Astrocyte (in vitro differentiated cells and primary cell): ENCODE results near the gene CACNB2. TPM values are rescaled to one million over a fixed set of nuclear protein-coding genes. Genes with fewer than 3 reads are reported as not detected.

Experiments
- DNase-seq: peaks from one replicate; pipeline ENCODE4 v3.0.0-alpha.2; 2010; ENCODE audit warnings: low read depth
- FAIRE-seq: peaks from 2 replicates; lab custom pipeline; 2011; peaks lifted over from hg19 to GRCh38; lab: Jason Lieb, UNC
- H2AFZ ChIP-seq: 2 replicates; pipeline ENCODE4 v1.6.0; 2012; ENCODE audit warnings: low read depth, low read length, inconsistent platforms
- H3K27ac ChIP-seq: 2 replicates; pipeline ENCODE4 v1.5.1; 2011; ENCODE audit warnings: low read depth, low read length, inconsistent platforms
- H3K27me3 ChIP-seq: 2 replicates; pipeline ENCODE4 v1.6.0; 2011; ENCODE audit warnings: low read length, inconsistent platforms; ENCODE audit not compliant: insufficient read depth
- H3K36me3 ChIP-seq: 2 replicates; pipeline ENCODE4 v1.5.1; 2011; ENCODE audit warnings: low read length, inconsistent platforms; ENCODE audit not compliant: insufficient read depth
- H3K4me1 ChIP-seq: 2 replicates; pipeline ENCODE4 v1.5.1; 2011; ENCODE audit warnings: low read length, inconsistent platforms; ENCODE audit not compliant: insufficient read depth
- H3K4me2 ChIP-seq: 2 replicates; pipeline ENCODE4 v1.6.0; 2012; ENCODE audit warnings: low read length, inconsistent platforms
- H3K4me3 ChIP-seq: 2 replicates; pipeline ENCODE4 v1.5.1; 2011; ENCODE audit warnings: low read depth, mild to moderate bottlenecking, low read length, inconsistent platforms; ENCODE audit not compliant: insufficient read depth
- H3K79me2 ChIP-seq: 2 replicates; pipeline ENCODE4 v1.6.0; 2012; ENCODE audit warnings: mild to moderate bottlenecking, low read length, inconsistent platforms; ENCODE audit not compliant: insufficient read depth
- H3K9ac ChIP-seq: 2 replicates; pipeline ENCODE4 v1.6.0; 2012; ENCODE audit warnings: mild to moderate bottlenecking, low read length, inconsistent platforms
- H3K9me3 ChIP-seq: 2 replicates; pipeline ENCODE4 v1.5.1; 2012; ENCODE audit warnings: low read depth, mild to moderate bottlenecking, low read length, inconsistent platforms; ENCODE audit not compliant: insufficient read depth
- H4K20me1 ChIP-seq: 2 replicates; pipeline ENCODE4 v1.6.0; 2012; ENCODE audit warnings: low read length, inconsistent platforms; ENCODE audit not compliant: insufficient read depth
- H3K27ac Mint-ChIP-seq: one replicate; pipeline ENCODE4 v1.8.0; 2021; ENCODE audit warnings: mild to moderate bottlenecking, mixed read lengths; ENCODE audit not compliant: unreplicated experiment
- H3K27me3 Mint-ChIP-seq: one replicate; pipeline ENCODE4 v1.8.0; 2021; ENCODE audit warnings: low read depth, mixed read lengths; ENCODE audit not compliant: unreplicated experiment
- H3K36me3 Mint-ChIP-seq: one replicate; pipeline ENCODE4 v1.8.0; 2021; ENCODE audit warnings: low read depth, mixed read lengths; ENCODE audit not compliant: unreplicated experiment
- H3K4me1 Mint-ChIP-seq: one replicate; pipeline ENCODE4 v1.8.0; 2021; ENCODE audit warnings: low read depth, mixed read lengths; ENCODE audit not compliant: unreplicated experiment
- H3K4me3 Mint-ChIP-seq: one replicate; pipeline ENCODE4 v1.8.0; 2021; ENCODE audit warnings: mild to moderate bottlenecking, moderate library complexity, mixed read lengths; ENCODE audit not compliant: unreplicated experiment
- H3K9me3 Mint-ChIP-seq: one replicate; pipeline ENCODE4 v1.8.0; 2021; ENCODE audit warnings: mild to moderate bottlenecking, mixed read lengths; ENCODE audit not compliant: unreplicated experiment
- CTCF ChIP-seq: IDR thresholded peaks from 2 replicates; pipeline ENCODE4 v1.5.1; 2011; ENCODE audit warnings: low read depth, mild to moderate bottlenecking, inconsistent platforms, low read length, moderate library complexity; ENCODE audit not compliant: insufficient read depth
- EZH2 ChIP-seq: IDR thresholded peaks from 2 replicates; pipeline ENCODE4 v1.6.1; 2012; ENCODE audit warnings: mild to moderate bottlenecking, low read length, inconsistent platforms; ENCODE audit not compliant: insufficient read depth
- total RNA-seq: library from RNA; stranded (reverse); gene quantifications from 2 replicates; pipeline ENCODE4 v1.2.1, GENCODE V29; 2021

The CACNB2 gene
- total RNA-seq, 1 donor from 2014 or later = 0.66 TPM

DNA sequence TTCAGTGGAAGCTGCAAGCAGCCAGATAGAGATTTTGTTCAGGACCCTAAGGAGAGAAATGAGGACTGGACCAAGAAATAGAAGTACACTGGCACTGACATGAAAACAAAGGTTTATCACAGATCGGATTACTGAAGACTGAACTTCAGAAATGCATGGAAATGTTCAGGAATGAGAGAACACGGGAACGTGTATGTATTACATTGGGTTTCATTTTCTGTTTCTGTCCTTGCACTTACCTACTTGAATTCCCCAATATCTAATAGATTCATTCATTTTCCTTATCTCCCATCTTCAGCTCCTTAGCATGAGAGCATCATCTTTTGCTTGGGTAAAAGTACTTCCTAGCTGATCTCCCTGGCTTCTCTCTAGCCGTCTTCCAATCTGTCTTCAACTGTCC, 114.5 kb downstream of the CACNB2 start:
- H3K36me3 Mint-ChIP-seq = no peaks in the 10 kb centered on the region
- no peaks in the 10 kb centered on the region for H3K4me1 Mint-ChIP-seq
- Histone ChIP-seq H3K36me3 (no peaks in the 10 kb centered on the region), H2AFZ (no peak overlapping the region), H3K4me3 (no peak overlapping the region), H4K20me1 (no peaks in the 10 kb centered on the region), H3K4me1 (no peaks in the 10 kb centered on the region), H3K9me3 (no peaks in the 10 kb centered on the region), H3K9ac (no peak overlapping the region), H3K4me2 (no peak overlapping the region), H3K27ac (no peak overlapping the region), H3K27me3 (no peaks in the 10 kb centered on the region), H3K79me2 (no peaks in the 10 kb centered on the region)
- no peak overlapping the region for H3K27ac Mint-ChIP-seq
- no peak overlapping the region for H3K4me3 Mint-ChIP-seq
- FAIRE-seq = no peak
- TF ChIP-seq CTCF (no peak), EZH2 (no peak)
- H3K9me3 Mint-ChIP-seq = no peaks in the 10 kb centered on the region
- no peaks in the 10 kb centered on the region for H3K27me3 Mint-ChIP-seq
- DNase-seq = no peak

DNA sequence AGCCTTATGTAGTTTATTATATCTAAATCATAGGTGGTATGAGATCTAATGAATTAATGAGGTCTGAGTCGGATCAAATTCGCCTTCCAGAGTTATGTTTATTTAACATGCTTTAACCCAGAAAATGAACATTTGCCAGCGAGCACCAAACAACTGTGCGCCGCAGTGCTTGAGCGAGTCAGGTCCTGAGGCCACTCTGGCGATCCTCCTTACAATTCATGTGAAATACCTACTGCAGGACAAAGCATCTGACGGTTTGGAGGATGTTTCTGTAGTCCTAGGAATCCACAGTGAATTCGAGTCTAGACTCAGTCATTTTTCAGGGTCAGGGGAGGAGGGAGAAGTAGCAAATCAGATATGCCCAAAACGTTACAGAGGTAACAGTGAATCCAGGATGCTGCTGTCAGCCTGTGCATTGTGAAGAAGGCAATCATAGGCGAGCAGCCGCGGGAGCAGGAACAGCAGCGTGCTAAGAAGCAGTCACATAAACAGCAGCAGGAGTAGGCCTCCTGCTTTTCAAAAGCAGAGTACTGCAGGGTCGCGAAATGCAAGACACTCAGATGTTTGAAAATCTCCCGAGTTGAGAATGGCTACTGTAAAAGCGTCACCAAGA, 120.2 kb downstream of the CACNB2 start:
- Histone ChIP-seq H3K4me3 (no peak overlapping the region), H4K20me1 (no peaks in the 10 kb centered on the region), H3K9me3 (no peaks in the 10 kb centered on the region), H3K27ac (no peak overlapping the region), H3K36me3 (no peaks in the 10 kb centered on the region), H3K27me3 (no peaks in the 10 kb centered on the region), H3K79me2 (no peaks in the 10 kb centered on the region), H3K4me2 (peak overlapping the region; percentile 30), H2AFZ (peak overlapping the region; percentile 57), H3K4me1 (no peaks in the 10 kb centered on the region), H3K9ac (no peak overlapping the region)
- Mint-ChIP-seq H3K27ac (no peak overlapping the region), H3K4me3 (no peak overlapping the region), H3K4me1 (no peaks in the 10 kb centered on the region), H3K9me3 (no peaks in the 10 kb centered on the region), H3K27me3 (no peaks in the 10 kb centered on the region), H3K36me3 (no peaks in the 10 kb centered on the region)
- TF ChIP-seq CTCF (no peak), EZH2 (no peak)
- no peak for DNase-seq
- FAIRE-seq = no peak

GRCh38 chr10:18261063-18261610, 120.9 kb downstream of the CACNB2 start:
- no peak overlapping the region for H3K9ac ChIP-seq
- H3K9me3 Mint-ChIP-seq = no peaks in the 10 kb centered on the region
- H4K20me1 ChIP-seq = no peaks in the 10 kb centered on the region
- H3K4me2 ChIP-seq = peak overlapping the region; percentile 30
- no peak overlapping the region for H3K4me3 Mint-ChIP-seq
- no peak overlapping the region for H2AFZ ChIP-seq
- no peak overlapping the region for H3K27ac Mint-ChIP-seq
- no peaks in the 10 kb centered on the region for H3K4me1 ChIP-seq
- H3K27me3 ChIP-seq = no peaks in the 10 kb centered on the region
- FAIRE-seq (no peak), DNase-seq (no peak)
- no peaks in the 10 kb centered on the region for H3K79me2 ChIP-seq
- H3K36me3 ChIP-seq = no peaks in the 10 kb centered on the region
- TF ChIP-seq EZH2 = no peak
- no peak for TF ChIP-seq CTCF
- no peak overlapping the region for H3K4me3 ChIP-seq
- H3K27me3 Mint-ChIP-seq = no peaks in the 10 kb centered on the region
- H3K36me3 Mint-ChIP-seq = no peaks in the 10 kb centered on the region
- no peak overlapping the region for H3K27ac ChIP-seq
- no peaks in the 10 kb centered on the region for H3K4me1 Mint-ChIP-seq
- no peaks in the 10 kb centered on the region for H3K9me3 ChIP-seq
